ENCODE data around the gene DCTD.
"Not testable (repeated sequence)": the region's sequence is repeated elsewhere in the genome, so short reads cannot be mapped to it uniquely, and the experiment has no call there.

Gene DCTD

DNA sequence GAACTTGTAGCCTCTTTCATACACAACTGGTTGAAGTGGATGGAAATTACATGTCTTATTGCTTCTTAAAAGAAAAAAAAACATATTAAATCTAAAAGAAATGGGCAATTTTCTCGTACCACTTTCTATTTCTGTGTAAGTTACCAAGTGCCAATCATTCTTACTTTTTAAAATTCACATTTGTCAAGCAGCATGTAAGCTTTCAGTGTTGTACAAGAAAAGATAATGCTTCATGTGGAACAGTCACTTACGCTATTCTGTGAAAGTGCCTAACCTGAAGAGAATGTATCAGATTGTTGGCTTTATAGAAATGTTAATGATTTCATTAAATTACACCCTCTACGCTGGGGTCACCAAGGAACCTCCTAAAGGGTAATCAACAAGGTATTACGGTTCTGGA lies 4.4 kb upstream of the DCTD start:
- no peak for DNase-seq (ENCODE audit: low read depth in 2 of 2)

DNA sequence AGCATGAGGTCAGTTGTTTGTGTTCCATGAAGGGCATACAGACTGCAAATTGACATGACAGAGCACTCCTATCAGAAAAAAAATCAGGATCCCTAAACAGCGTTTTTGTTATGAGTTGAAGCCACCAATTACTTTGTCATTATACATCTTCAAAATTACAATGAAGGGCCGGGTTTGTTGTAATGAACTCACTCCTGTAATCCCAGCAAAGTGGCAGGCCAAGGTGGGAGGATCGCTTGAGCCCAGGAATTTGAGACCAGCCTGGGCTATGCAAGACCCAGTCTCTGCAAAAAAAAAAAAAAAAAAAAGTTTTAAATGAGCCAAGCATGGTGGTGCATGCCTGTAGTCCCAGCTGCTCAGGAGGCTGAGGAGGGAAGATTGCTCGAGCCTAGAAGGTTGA lies 3.5 kb upstream of the DCTD start:
- DNase-seq (ENCODE audit: low read depth in 2 of 2), result no peak

DNA sequence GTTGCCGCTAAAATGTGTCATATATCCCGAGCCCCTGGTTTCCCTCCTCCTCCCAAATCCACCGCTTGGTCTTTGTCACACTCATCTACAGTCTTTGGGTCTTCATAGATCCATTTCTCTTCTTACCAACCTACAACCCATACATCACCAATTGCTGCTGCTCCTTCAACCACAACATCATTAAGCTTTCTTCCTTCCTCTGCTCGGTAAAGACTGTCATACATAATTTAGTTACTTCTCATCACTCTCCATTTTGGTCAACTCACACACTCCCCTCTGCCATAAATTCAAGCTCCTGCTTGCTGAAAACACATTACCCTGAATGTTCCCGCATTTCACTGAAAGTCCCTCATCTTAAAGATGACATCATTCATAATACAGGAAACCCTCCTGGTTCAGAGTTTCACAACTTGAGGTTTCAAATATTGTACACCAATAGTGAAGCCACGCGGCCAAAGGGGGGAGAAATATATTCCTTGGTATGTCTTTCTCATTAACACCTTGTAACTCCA lies 1.7 kb upstream of the DCTD start:
- DNase-seq (ENCODE audit: low read depth in 2 of 2), result no peak

DNA sequence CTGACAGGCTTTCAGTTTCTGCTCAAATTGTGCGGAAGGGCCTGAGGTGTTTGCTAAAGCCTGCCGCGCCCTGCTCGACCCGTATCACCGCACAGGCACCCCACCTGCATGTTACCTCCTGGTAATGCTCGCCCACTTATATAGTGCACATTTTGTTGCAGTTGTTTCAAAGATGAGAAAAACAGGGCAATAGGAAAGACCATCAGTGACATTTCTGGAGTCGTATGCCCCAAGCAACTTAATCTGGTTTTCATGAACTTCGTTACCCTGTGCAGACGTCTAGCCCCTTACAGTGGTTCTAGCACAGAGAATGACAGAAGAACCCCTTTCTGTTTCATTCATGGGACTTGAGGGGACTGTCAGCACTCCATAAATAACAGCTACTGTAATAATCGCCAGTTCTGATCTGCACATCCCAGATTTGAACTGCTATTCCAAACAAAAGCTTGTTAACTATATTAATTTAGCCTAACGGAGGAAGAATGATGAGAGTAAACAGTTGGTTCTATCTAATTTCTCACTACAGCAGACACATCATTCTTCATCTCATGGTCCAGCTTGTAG lies 940 bp upstream of the DCTD start:
- DNase-seq (ENCODE audit: low read depth in 2 of 2), result peak in 1 of 2 donors; percentile 43

DNA sequence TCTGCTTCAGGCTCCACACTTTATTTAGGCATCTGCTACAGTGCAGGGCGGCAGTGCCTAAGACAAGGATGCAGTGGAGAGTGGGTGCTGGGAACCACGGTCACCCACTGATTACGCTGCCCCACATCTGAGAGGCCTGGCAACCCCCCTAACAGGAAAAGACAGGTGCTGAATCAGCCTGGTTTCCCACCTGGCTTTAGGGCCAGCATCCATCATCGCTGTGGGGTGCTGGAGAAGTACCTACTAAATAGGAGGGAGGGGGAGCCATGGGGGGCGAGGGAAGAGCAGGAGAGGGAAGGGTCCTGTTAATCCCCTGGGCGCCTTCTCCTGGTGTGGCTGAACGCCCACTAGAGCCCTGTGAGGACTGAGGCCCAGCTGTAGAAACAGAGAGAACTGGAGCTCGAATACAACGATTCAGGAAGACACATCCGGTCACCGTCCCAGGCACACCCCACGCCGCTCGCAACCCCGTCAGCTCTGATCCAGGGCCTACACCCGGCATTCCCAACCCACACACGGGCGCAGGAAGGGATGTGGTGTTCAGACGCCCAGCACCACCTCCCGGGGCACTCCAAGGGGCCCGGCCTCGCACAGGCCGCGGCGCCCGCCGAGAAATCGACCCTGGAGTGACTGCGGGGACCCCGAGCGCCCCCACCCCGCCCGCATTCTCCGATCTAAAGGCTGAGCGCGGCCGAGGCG lies 554 bp downstream of the DCTD start:
- DNase-seq (ENCODE audit: low read depth in 2 of 2), result peak in 1 of 2 donors; percentile 19

DNA sequence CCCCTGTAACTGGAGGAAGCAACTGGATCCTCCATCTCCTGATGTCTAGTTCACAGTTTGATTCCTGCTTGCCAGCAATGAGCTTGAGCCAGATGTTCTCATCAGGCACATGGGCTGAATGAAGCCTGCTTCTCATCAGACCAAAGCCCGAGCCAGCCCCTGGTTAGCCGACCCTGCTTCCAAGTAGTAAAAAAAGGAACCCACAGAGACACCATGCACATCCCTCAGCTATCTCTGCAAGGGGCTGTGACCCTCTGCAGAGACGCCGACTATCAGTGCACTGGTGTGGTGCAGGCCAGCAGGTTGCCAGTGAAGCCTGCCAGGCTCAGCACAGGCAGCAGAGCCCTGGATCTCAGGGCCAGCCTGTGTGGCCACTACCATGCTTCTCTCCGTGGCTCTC lies 2.8 kb downstream of the DCTD start:
- DNase-seq (ENCODE audit: low read depth in 2 of 2), result no peak

DNA sequence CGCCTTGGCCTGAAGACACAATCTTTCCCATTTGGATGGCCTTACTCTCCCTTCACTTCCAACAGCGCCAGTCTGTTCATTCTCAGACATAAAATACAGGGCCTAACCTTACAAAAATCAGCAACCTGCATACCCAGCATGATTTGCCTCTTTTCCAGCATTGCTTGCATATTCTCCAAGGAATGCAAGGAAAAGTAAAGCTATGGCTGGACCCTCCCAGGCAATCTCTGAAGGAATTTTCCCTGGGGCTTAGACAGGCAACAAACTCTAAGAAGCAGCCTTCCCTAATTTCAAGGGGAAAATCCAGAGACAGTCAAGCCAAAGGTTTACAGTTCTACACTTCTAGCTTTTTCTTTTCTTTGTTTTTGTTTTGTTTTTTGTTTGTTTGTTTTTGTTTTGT lies 3.6 kb downstream of the DCTD start:
- DNase-seq (ENCODE audit: low read depth in 2 of 2), result no peak

DNA sequence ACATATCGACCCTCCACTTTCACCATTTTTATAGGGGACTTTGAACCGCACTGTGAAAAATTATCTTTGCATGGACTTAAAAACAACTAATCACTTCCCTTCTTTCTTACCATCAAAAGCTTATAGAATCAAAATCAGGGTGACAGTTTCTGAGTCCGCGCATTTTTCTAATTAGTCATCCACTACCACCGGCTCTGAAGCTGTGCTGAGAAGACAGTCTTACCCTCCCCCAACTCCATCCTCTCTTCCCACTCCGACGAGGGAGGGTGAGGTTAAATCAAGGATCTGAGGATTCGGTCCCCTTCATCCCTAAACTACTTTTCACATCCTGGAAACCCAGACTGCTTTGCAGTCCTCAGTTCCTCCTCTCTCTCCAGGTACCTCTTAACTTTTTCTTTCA lies 4.2 kb downstream of the DCTD start:
- no peak for DNase-seq (ENCODE audit: low read depth in 2 of 2)

DNA sequence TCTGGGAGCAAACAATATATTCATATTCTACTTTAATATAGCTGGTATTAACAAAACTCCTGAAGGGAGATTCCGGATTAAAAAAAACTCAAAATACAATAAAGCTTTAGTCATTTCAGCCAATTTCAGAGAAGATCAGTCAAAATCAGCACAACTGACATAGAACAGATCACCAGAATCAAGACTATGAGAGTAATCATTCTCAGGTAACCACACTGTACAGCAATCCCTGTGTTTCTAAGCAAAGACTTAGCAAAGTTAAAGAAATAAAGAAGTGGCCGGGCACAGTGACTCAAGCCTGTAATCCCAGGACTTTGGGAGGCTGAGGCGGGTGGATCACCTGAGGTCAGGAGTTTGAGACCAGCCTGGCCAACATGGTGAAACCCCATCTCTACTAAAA lies 9.1 kb downstream of the DCTD start:
- no peak for DNase-seq (ENCODE audit: low read depth in 2 of 2)

DNA sequence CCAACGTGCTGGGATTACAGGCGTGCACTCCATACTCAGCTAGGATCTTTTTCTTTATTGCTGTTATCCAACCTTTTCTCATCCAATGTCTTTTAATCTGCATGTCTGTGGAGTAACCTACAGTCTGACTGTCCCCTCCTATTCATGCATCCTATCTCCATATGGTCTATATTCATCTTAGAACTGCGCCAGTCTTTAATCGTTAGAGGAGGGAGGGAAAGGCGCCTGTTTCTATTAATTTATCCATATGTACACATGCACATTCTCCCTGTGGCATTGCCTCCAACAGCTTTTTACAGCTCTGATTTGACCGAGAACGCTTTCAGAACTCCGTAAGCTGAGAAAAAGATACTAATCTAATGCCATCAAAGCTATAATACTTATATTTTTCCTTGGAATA lies 9.8 kb downstream of the DCTD start:
- DNase-seq (ENCODE audit: low read depth in 2 of 2), result no peak

DNA sequence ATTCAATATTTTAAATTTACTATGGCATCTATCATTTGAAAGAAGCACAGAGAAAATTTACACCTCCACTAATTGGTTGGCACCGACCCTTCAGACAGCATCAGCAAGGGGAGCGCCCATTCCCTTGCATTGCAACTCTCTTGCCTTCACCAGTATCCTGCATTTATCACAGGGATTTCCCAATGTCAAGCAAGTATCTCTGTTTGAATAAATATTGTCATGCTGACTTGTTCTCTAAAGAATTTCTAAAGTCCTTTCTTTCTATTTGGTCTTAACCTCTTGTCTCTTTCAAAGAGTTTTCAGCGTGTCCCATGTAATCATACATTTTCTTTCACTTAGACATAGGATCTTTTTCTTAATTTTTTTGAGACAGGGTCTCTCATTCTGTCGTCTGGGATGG lies 10.4 kb downstream of the DCTD start:
- DNase-seq (ENCODE audit: low read depth in 2 of 2), result no peak

DNA sequence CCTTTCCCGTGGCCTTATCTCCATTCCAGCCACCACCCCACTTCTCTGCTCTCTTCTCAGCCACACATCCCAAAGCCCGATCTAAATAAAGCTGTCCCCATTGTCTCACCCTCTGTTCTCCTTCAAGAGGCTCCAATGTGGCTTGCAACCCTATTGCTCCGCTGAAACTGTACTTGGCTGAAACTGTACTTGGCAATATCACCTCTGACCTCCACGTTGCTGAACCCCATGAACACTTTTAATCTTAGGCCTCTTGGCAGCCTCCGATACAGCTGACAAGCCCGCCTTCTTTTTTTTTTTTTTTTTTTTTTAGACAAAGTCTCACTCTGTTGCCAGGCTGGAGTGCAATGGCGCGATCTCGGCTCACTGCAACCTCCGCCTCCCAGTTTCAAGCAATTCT lies 12.1 kb downstream of the DCTD start:
- DNase-seq (ENCODE audit: low read depth in 2 of 2), result no peak

DNA sequence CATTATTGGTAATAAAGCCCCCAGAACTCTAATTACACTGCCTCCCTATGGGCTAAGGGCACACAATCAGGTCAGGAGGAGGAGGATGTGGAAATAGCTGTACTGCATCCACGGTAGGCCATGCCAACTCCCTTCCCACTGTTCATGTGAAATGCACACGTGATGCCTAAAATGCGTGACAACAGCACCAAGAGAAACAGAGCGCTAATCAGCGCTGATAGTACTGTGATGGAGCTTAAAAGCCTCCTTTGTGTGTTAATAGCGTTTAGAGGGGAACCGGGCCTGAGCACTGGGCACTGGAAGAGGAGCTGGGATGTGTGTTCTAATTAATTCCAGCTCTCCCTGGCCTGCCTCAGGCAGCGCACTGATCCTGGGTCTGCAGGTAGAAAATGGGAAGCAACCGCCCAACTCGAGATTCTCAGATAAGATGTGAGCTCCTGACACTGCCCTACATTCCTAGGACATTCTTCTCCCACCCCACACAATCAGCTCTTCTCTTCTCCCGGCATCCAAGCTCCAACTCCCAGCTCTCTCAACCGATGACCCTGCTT lies 12.9 kb downstream of the DCTD start:
- DNase-seq (ENCODE audit: low read depth in 2 of 2), result no peak

DNA sequence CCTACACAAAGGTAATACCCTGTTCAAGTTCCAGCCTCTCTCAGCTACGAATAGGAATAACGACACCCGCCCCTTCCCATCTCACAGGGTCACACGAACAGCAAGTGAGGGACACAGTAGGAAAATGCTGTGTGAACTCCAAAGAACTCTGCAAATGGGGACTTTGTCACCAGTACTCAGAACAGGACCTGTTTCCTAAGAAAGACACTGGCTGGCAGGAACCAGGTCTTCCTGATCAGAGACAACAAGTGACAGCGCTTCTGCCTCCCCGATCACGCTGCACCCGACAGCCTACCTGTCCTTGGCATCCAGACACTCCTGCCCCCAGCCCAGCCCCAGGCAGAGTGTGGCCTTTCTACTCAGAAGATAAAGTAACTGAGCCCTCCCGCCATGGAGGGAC lies 14.2 kb downstream of the DCTD start:
- DNase-seq (ENCODE audit: low read depth in 2 of 2), result no peak

DNA sequence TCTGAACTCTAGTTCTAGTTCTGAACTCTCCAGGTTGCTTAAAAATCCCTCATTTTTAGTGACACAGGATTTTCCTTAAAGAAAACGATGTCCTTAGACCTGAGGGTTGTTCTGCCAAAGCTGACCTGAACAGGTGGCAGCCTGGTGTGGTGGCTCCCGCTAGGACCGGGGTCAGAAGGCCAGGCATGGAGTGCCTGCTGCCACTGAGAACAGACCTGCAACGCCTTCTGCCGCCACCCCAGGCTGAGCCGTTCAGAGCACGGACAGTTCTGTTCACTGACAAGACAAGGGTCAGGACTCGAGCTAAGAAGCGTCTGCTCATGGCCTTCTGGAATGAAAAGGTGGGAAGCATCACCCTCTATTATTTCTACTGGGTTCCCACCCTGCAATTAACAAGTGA lies 15.8 kb downstream of the DCTD start:
- DNase-seq (ENCODE audit: low read depth in 2 of 2), result no peak

DNA sequence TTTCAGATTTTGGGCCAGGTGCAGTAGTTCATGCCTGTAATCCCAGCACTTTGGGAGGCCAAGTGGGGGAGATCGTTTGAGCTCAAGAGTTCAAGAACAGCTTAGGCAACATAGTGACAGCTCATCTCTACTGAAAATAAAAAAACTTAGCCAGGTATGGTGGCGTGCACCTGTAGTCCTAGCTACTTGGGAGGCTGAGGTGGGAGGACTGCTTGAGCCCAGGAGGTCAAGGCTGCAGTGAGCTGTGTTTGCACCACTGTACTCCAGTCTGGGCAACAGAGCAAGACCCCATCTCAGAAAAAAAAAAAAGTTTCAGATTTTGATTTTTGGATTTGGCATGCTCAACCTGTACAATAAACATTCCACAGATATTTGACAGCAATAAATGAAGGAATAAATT lies 17.2 kb downstream of the DCTD start:
- DNase-seq (ENCODE audit: low read depth in 2 of 2), result not testable (repeated sequence)

DNA sequence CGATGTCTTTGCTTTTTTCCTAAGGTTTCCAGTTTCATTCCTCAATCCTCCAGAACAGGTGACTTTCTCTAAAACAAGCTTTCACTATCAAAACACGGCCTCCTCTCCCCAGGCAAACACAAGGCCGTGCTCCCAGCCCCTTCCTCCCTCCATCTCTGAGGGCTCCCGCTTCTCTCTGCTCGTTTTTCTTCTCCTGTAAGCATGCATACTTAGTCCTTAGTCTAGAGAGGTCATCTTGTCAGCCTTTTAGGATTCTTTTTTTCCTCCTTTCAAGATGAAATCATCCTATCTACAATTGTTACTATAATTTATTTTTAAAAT lies 18.7 kb downstream of the DCTD start:
- no peak for DNase-seq (ENCODE audit: low read depth in 2 of 2)

DNA sequence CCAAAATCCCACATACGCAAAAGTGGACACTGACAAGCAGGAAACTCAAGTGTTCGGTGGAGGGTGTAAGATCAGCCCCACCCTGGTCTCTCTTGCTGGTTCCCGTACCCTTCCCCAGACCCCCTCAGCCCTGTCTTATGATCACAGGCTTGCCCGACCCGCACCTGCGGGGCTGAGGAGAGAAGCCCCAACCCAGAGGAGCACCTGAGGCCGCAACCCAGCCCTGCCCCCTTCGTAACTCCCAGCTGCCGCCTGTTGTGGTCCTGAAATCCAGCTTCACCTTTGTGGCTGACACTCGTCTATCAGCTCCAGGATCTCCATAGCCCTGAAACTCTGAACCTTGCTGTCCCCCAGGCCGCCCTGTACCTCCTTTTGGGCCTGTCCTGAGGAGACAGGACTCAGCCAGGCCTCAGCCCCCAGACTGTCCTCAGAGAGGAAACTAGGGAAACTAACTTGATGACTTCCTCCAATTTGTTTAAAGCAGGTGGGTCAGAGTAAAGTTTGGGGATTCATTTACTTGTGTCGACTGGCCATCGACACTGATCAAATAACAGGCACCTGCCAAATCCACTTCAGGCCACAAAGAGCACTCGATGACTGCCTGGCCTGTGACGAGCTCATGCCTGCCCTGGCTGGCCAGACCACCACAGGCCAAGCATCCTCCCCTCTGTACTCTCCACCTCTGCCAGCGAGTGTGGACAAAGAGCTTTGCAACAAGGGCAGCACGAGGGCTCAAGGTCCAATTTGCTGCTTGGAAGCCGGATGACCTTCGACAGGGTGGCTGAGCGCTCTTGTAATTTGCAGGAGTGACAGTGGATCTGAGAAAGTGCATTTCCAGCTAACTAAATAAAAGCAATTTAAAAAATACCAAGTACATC lies 19.3 kb downstream of the DCTD start:
- DNase-seq (ENCODE audit: low read depth in 2 of 2), result no peak

DNA sequence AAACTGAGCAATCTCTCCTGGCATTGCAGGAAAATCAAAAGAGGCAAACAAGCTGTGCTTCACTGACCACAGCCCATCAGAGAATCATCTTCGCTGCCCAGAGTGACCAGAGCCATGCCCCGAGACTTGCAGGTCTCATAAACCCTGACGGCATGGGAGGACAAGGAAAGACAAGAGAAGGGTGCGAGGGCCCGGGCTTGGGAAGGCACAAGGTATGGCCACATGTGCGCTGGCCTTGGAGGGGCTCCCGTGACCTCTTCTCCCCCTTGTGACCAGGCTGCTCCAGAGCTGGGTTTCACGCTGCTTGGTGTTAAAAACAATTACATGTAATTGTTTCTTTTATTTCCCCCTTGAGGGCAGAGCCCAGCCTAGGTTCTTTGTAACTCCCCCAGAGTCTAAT lies 20.8 kb downstream of the DCTD start:
- no peak for DNase-seq (ENCODE audit: low read depth in 2 of 2)

DNA sequence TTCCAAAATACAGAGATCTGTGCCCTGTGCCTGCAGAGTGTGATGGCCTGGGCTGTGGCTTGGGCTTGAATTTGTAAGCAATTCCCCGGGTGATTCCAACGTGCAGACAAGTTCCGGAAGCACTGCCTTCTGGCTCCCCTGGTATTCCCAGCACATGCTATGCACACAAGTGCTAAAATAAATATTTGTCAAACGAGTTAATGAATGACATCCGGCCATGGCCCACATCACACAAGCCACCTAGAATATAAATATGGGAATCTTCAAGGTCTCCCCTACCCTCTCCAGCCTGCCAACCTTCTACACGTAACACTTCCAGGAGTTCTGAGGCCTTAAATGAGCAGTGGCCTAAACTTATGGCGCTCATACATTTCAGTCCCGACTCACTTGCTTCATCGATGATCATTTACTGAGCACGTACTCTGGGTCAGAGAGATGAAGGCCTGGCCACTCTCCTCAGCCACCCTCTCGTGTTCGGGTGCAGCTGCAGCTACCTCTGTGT lies 21.3 kb downstream of the DCTD start:
- DNase-seq (ENCODE audit: low read depth in 2 of 2), result no peak

DNA sequence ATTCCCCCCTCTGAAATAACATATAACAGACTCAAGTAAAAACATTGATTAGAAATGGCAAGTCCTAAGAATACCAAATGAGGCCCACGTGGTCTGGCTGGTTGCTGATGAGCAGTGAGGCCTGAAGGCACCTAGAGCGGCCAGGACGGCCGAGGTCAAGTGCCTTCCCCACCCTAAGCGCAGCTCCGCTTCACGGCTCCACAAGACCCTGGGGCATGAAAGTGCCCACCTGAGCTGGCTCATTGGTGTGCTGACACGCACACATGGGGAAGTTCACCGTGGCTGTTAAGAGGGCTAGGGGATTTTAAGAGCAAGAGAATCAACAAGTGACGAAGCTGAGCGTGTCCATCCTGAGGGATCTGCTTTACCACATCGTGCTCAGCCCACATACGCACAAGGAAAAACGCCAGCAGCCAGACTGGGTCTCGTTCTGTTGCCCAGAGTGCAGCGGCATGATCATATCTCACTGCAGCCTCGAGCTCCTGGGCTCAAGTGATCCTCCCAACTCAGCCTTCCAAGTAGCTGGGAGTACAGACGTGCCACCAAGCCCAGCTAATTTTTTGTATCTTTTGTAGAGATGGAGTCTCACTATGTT lies 22.4 kb downstream of the DCTD start:
- no peak for DNase-seq (ENCODE audit: low read depth in 2 of 2)

DNA sequence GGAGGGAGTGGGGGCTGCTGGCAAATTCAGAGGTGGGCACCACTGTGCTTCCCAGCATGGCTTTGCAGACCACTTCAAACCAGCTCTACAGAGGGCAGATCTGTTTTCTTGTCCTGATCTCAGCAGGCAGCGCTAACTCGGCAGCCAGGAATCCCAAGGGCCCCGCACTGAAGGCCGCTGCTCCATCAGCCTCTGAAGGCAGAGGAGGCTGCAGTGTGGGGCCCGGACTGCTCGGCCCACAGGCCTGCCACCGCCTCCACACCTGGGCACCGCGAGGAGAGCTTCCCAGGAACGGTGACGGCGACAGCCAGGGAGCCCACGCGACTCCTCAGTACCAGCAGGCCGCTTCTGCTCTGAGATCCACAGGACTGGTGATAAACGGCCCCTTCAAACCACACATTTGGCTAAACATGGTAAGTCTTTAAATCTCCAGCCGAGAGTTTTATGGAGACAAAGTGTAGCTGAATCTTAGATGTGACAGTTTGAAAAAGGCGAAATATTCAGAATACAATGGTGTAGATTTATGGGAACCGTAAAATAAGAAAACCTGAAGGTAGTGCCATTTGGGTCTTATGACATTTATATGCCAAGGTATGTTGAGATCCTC lies 23.6 kb downstream of the DCTD start:
- no peak for DNase-seq (ENCODE audit: low read depth in 2 of 2)
